HepG2 (cell line): ENCODE measurements around the gene CLEC2B.

Source experiments
- CBFB ChIP-seq: sonication (generic); formaldehyde crosslinking; IDR thresholded peaks from 2 replicates; pipeline ENCODE4 v1.4.0; 2020; ENCODE audit warnings: missing genetic modification reagents
- NFATC3 ChIP-seq: sonication (generic); formaldehyde crosslinking; IDR thresholded peaks from 2 replicates; pipeline ENCODE4 v1.5.1; 2020; ENCODE audit warnings: mild to moderate bottlenecking, missing genetic modification reagents
- NR2C2 ChIP-seq: sonication (generic); formaldehyde crosslinking; IDR thresholded peaks from 2 replicates; pipeline ENCODE4 v1.4.0; 2020; ENCODE audit warnings: missing genetic modification reagents, mild to moderate bottlenecking, moderate library complexity, borderline replicate concordance
- NR3C1 ChIP-seq: sonication (generic); formaldehyde crosslinking; IDR thresholded peaks from 2 replicates; pipeline ENCODE4 v1.4.0; 2020; ENCODE audit warnings: missing genetic modification reagents
- RCOR2 ChIP-seq: IDR thresholded peaks from 2 replicates; pipeline ENCODE4 v1.6.1; 2016; ENCODE audit warnings: missing biosample characterization, missing genetic modification reagents
- SKI ChIP-seq: fragments of 450-650 bp; IDR thresholded peaks from one replicate; pipeline ENCODE4 v1.6.1; 2018; ENCODE audit warnings: mild to moderate bottlenecking; ENCODE audit not compliant: partially characterized antibody
- ZNF615 ChIP-seq: sonication (generic); formaldehyde crosslinking; IDR thresholded peaks from 2 replicates; pipeline ENCODE4 v1.5.0; 2020; ENCODE audit warnings: mild to moderate bottlenecking, missing genetic modification reagents, borderline replicate concordance

DNA sequence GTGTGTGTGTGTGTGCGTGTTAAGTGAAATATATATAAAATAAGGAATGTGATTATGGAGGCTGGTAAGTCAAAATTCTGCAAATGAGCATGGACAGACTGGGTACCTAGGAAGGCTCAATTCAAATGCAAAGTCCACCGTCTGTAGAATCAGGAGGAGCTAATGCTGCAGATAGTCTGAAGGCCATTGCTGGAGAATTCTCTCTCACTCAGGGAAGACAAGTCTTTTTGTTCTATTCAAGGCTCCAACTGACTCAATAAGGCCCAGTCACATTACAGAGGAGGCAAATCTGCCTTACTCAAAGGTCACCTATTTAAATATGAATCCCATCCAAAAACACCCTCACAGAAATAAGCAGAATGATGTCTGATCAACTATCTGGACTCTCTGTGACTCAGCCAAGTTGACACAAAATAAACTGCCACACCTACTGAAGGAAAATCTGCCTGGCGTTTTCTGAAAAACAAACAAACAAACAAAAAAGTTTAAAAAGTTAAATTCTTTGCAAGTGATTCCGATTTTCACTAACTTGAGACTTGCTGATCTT lies 11.5 kb upstream of the CLEC2B start:
- TF ChIP-seq NR2C2 (CRISPR knock-in tag), result no peak
- no peak for TF ChIP-seq SKI
- TF ChIP-seq CBFB, result no peak
- TF ChIP-seq ZNF615 (CRISPR knock-in tag), result no peak
- no peak for TF ChIP-seq RCOR2 (CRISPR knock-in tag)
- TF ChIP-seq NR3C1, result no peak
- no peak for TF ChIP-seq NFATC3 (CRISPR knock-in tag)
